Right lobe of liver (tissue), 6 donors: ENCODE results near the gene TAF12. TPM values are rescaled to one million over a fixed set of nuclear protein-coding genes. Genes with fewer than 3 reads are reported as not detected.
A peak's percentile ranks its signal among the peaks of the same experiment; 100 is the strongest.

Experiments
- ATAC-seq, 4 donors: fragments of 200-7000 bp; cut with Tn5 transposase; one replicate each; pipeline ENCODE4 v1.9.1; 2020; ENCODE audit warnings: mild to moderate bottlenecking in 4 of 4, moderate library complexity in 4 of 4
- DNase-seq, 3 donors: peaks; one replicate each; pipeline ENCODE4 v3.0.0-alpha.2; 2020
- H3K27ac ChIP-seq, 3 donors: fragments of 200-600 bp; one replicate each; pipeline ENCODE4 v1.8.0; 2022
- H3K27me3 ChIP-seq, 2 donors: fragments of 200-600 bp; one replicate each; pipeline ENCODE4 v1.8.0; 2022
- H3K36me3 ChIP-seq, 4 donors: fragments of 200-600 bp; sonication (generic) in 1 of 4; one replicate each; pipeline versions ENCODE4 v1.5.1 to v1.8.0; 2017 to 2022; ENCODE audit warnings: control low read depth in 1 of 4
- H3K4me1 ChIP-seq, 4 donors: fragments of 200-600 bp; sonication (generic) in 1 of 4; one replicate each; pipeline versions ENCODE4 v1.5.1 to v1.8.0; 2017 to 2022; ENCODE audit warnings: control low read depth in 1 of 4
- H3K4me3 ChIP-seq, 3 donors: fragments of 200-600 bp; one replicate each; pipeline ENCODE4 v1.8.0; 2022
- H3K9me3 ChIP-seq, 4 donors: fragments of 200-600 bp; sonication (generic) in 1 of 4; one replicate each; pipeline versions ENCODE4 v1.5.1 to v1.8.0; 2017 to 2022; ENCODE audit warnings: control low read depth in 1 of 4
- POLR2A ChIP-seq: fragments of 450-650 bp; IDR thresholded peaks from one replicate; pipeline ENCODE4 v1.6.1; 2017; ENCODE audit warnings: antibody characterized with exemption, mild to moderate bottlenecking
- WGBS: methylation state at CpG from one replicate; pipeline ENCODE4 v1.1.6; 2018; ENCODE audit warnings: low coverage, low lambda C conversion rate; ENCODE audit not compliant: insufficient coverage; ENCODE audit errors: missing lambda C conversion rate; 5-methylcytosine and 5-hydroxymethylcytosine counted together
- intact Hi-C, 2 donors: fragments of 100-400 bp; cut with DNase I; formaldehyde crosslinking; loops; one replicate each; pipeline versions ENCODE4 v1.11.2 to v1.14.1; 2022
- total RNA-seq, 6 experiments: library from RNA; depleted of rRNA in 2 of 6; stranded (reverse); fragments of >200 nt in 2 of 6; fragmentation: NEBNext Ultra II Directional in 3 of 6; extraction: Animal tissue kit (Norgen Biotek cat#: 25700) in 3 of 6; gene quantifications; one replicate each; pipeline versions ENCODE4 v1.1.0 to v1.2.4, GENCODE V29; 2016 to 2023
- TF ChIP-seq, protein P1 (sequence below), 4 donors: fragments of 200-600 bp in 3 of 4; fragments of 450-650 bp in 1 of 4; IDR thresholded peaks; one replicate each; pipeline versions ENCODE4 v1.5.1 to v1.8.0; 2016 to 2022; ENCODE audit warnings: antibody characterized with exemption in 4 of 4, mild to moderate bottlenecking in 2 of 4
- donor health status: DM: no; HTN: yes; CAD: no.
- donor health status: DM: no; HTN: no; CAD: no.
- donor health status: DM: no; HTN: no; CAD: no.
- donor health status: DM: no; HTN: yes; CAD: no.
- donor health status: DM: no; HTN: yes; CAD: no.

Gene TAF12
- total RNA-seq, 6 experiments from 2014 or later, result 7.8 to 12.0 (median 10.3) TPM

DNA sequence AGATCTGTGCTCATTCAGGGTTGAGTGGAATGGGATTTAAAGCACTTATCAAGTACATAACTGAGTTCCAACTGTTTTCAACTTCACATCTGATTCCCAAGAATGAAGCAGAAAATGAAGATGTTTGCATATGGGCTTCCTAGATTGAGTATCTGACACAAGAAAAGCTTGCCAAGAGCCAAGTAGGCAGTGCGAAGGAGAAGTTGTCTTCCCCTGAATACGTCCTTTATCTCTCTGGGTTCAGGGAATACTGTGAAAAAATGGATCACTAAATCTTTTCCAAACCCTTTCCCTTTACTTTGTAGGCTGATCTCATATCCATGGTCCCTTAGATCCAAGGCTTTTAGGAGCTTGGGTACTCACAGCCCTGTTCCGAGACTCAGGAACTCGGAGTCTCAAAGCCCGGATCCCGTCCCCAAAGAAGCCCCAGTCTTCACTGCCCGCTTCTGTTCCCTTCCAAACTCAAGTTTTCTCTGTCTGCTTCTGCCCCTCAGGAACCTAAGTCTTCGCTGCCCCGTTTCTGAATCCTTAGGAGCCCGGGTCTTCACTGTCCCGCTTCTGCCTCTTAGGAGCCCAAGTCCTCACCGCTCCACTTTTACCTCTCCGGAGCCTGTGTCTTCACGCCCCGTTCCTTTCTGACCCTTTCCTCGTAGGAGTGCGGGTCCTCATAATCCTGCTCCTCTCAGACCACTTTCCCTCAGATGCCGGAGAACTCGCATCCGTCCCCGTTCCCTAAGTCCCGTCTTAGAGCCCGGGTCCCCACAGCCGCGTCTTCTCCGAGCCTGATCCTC is 616 bp downstream of the TAF12 start:
- intact Hi-C loops, result no loop called here
- peaks cover 0 to 26% (median 3%) of the 10 kb centered on the region in 4 donors for H3K4me1 ChIP-seq
- H3K4me3 ChIP-seq, result peak overlapping the region; percentile 78 to 84 (median 83)
- ATAC-seq (peak; percentile 9 to 49 (median 21)), DNase-seq (peak in 1 of 3 donors; percentile 28)
- H3K27ac ChIP-seq, result peak overlapping the region; percentile 45 to 82 (median 71)
- no peaks in the 10 kb centered on the region for H3K9me3 ChIP-seq
- whole genome bisulfite sequencing, result under 1% methylated on average over 26 of the region's 26 CpGs
- TF ChIP-seq, protein P1, sequence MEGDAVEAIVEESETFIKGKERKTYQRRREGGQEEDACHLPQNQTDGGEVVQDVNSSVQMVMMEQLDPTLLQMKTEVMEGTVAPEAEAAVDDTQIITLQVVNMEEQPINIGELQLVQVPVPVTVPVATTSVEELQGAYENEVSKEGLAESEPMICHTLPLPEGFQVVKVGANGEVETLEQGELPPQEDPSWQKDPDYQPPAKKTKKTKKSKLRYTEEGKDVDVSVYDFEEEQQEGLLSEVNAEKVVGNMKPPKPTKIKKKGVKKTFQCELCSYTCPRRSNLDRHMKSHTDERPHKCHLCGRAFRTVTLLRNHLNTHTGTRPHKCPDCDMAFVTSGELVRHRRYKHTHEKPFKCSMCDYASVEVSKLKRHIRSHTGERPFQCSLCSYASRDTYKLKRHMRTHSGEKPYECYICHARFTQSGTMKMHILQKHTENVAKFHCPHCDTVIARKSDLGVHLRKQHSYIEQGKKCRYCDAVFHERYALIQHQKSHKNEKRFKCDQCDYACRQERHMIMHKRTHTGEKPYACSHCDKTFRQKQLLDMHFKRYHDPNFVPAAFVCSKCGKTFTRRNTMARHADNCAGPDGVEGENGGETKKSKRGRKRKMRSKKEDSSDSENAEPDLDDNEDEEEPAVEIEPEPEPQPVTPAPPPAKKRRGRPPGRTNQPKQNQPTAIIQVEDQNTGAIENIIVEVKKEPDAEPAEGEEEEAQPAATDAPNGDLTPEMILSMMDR (IDR thresholded peaks at IDR 0.05), result no peak
- no peak for TF ChIP-seq POLR2A
- no peaks in the 10 kb centered on the region for H3K36me3 ChIP-seq
- H3K27me3 ChIP-seq, result no peaks in the 10 kb centered on the region

DNA sequence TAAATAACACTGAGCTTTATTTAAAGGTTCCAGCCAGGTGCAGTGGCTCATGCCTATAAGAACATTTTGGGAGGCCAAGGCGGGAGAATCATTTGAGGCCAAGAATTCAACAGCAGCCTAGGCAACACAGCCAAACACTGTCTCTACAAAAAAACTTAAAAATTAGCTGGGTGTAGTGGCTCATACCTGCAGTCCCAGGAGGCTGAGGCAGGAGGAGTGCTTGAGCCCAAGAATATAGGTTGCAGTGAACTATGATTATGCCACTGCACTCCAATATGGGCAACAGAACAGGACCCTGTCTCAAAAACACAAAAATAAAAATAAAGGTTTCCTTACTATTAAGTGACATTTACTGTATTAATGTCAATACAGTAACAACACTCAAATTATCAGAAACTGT is 2.1 kb downstream of the TAF12 start:
- WGBS, result 100% methylated on average over 1 of the region's 1 CpG
- H3K4me1 ChIP-seq, result peaks cover 0 to 21% (median 3%) of the 10 kb centered on the region in 4 donors
- TF ChIP-seq, protein P1 (IDR thresholded peaks at IDR 0.05), result no peak
- H3K36me3 ChIP-seq, result no peaks in the 10 kb centered on the region
- no peak for ATAC-seq
- DNase-seq, result no peak
- no peaks in the 10 kb centered on the region for H3K27me3 ChIP-seq
- H3K4me3 ChIP-seq, result no peak overlapping the region
- intact Hi-C loops, result no loop called here
- no peaks in the 10 kb centered on the region for H3K9me3 ChIP-seq
- H3K27ac ChIP-seq, result no peak overlapping the region

DNA sequence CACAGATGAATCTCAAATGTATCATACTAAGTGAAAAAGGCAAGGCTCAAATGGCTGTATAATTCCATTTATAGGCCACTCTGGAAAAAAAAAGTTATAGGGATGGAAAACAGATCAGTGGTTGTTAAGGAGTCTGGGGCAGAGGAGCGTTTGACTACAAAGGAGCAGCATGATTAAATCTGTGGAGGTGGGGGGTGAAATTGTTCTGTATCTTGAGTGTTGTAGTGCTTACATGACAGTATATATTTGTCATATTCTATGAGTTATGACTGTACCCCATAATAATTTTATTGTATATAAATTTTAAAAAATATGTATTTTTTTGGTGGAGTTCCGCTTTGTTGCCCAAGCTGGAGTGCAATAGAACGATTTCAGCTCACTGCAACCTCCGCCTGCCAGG is 10.3 kb downstream of the TAF12 start:
- H3K27me3 ChIP-seq, result no peaks in the 10 kb centered on the region
- H3K4me3 ChIP-seq, result no peak overlapping the region
- WGBS, result 100% methylated on average over 4 of the region's 4 CpGs
- no peaks in the 10 kb centered on the region for H3K36me3 ChIP-seq
- ATAC-seq (no peak), DNase-seq (no peak)
- intact Hi-C loops, result no loop called here
- H3K27ac ChIP-seq, result no peak overlapping the region
- H3K4me1 ChIP-seq, result peaks cover 0 to 4% (median 0%) of the 10 kb centered on the region in 4 donors
- no peaks in the 10 kb centered on the region for H3K9me3 ChIP-seq
- TF ChIP-seq, protein P1 (IDR thresholded peaks at IDR 0.05), result no peak
- no peak for TF ChIP-seq POLR2A

DNA sequence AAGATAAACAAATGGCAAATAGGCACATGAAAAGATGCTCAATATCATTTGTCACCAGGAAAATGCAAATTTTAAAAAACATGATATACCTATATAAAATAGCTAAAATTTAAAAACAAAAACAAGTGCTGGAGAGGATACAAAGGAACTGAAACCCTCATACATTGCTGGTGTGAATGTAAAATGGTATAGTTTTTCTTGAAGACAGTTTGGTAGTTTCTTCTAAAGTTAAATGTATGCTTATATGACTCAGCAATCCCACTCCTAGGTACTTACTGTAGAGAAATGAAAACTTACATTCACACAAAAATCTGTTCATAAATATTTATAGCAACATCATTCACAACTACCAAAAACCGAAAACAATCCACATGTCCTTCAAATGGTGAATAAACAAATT is 11.2 kb downstream of the TAF12 start:
- TF ChIP-seq POLR2A, result no peak
- TF ChIP-seq, protein P1 (IDR thresholded peaks at IDR 0.05), result no peak
- intact Hi-C loops, result no loop called here
- no peaks in the 10 kb centered on the region for H3K36me3 ChIP-seq
- no peak overlapping the region for H3K27ac ChIP-seq
- H3K9me3 ChIP-seq, result no peaks in the 10 kb centered on the region
- WGBS, result 100% methylated on average over 1 of the region's 1 CpG
- no peak overlapping the region for H3K4me3 ChIP-seq
- H3K4me1 ChIP-seq, result peaks cover 0 to 4% (median 0%) of the 10 kb centered on the region in 4 donors
- no peak for DNase-seq
- ATAC-seq, result no peak
- no peaks in the 10 kb centered on the region for H3K27me3 ChIP-seq
